ENCODE results near the gene PRR18. TPM values are rescaled to one million over a fixed set of nuclear protein-coding genes. Genes with fewer than 3 reads are reported as not detected.

Gene PRR18
- total and polyA plus RNA-seq, 9 of the 15 experiments (the other 6 are each of a cell fraction or from before 2014, with no cell fraction given) = not detected

- H3K36me3 ChIP-seq (ENCODE audit: control insufficient read depth, insufficient read depth, low read length) = peaks cover 28% of the 10 kb centered on the region
- no peaks in the 10 kb centered on the region for H4K20me1 ChIP-seq (replicated peaks; ENCODE audit: control insufficient read depth, insufficient read depth, low read length)
- H3K9me3 ChIP-seq (replicated peaks; ENCODE audit: control insufficient read depth, insufficient read depth, low read depth, low read length) = no peaks in the 10 kb centered on the region
- H3K4me3 ChIP-seq = no peak overlapping the region
- H2AFZ ChIP-seq (ENCODE audit: low read depth, low read length) = no peak overlapping the region
- peak; percentile 49; the same call in 1 of the 2 replicates for TF ChIP-seq POLR2G (IDR thresholded peaks at IDR 0.05; ENCODE audit: low read depth, low read length)
- no peak for TF ChIP-seq JUND (IDR thresholded peaks at IDR 0.05; ENCODE audit: borderline replicate concordance, low read depth, low read length)
- TF ChIP-seq JUND (tag; IDR thresholded peaks at IDR 0.05; ENCODE audit: borderline replicate concordance, low read depth, low read length) = no peak
- TF ChIP-seq ZNF143 (CRISPR knock-in tag; IDR thresholded peaks at IDR 0.05) = no peak
- no peak for TF ChIP-seq SIN3B (IDR thresholded peaks at IDR 0.05; ENCODE audit: low read depth)
- no peak for TF ChIP-seq ZNF354B (CRISPR knock-in tag; IDR thresholded peaks at IDR 0.05)
- TF ChIP-seq DEAF1 (CRISPR knock-in tag; IDR thresholded peaks at IDR 0.05) = no peak
- TF ChIP-seq CSDE1 (IDR thresholded peaks at IDR 0.05) = no peak
- no peak for TF ChIP-seq FOXA3 (CRISPR knock-in tag; conservative IDR thresholded peaks at IDR 0.05 in 1 of 2, IDR thresholded peaks at IDR 0.05 in 1 of 2)
- TF ChIP-seq RBM22 (IDR thresholded peaks at IDR 0.05; ENCODE audit: low read depth, low read length, poor library complexity, severe bottlenecking) = peak; percentile 42
- intact Hi-C loops (cut with micrococcal nuclease) (no loop called here), in situ Hi-C loops (cut with MboI) (no loop called here)
- 71% methylated on average over 14 of the region's 14 CpGs for WGBS (ENCODE audit: insufficient coverage, low coverage, missing lambda C conversion rate)
- H3K79me2 ChIP-seq (ENCODE audit: control insufficient read depth, insufficient read depth, low read length) = no peaks in the 10 kb centered on the region
- H3K9me1 ChIP-seq (ENCODE audit: control insufficient read depth, insufficient read depth, low read length) = no peaks in the 10 kb centered on the region
- no TSS peak for BruUV-seq (replicated peaks)
- no peak overlapping the region for H3K27ac ChIP-seq (ENCODE audit: extremely low read depth, low read depth, low read length)
- FAIRE-seq = no peak
- ChIA-PET POLR2A (interaction anchor here (0.5 to 2.1 kb wide), 6 partner anchors 8 to 150 kb away, joined by 3 to 4 read pairs (median 3); no protein-coding TSS in a partner anchor), CTCF (ENCODE audit: low intra/inter-chr PET ratio) (no interaction called here)
- peak; percentile 28 for ATAC-seq
- no peak for DNase-seq (ENCODE audit: extremely low read depth in 1 of 4, low spot score in 3 of 4)
- no peak overlapping the region for H3K9ac ChIP-seq (ENCODE audit: insufficient read depth in 1 of 2, low read depth in 2 of 2, low read length in 2 of 2)
- H3K4me2 ChIP-seq (ENCODE audit: insufficient read depth, low read length) = no peak overlapping the region
- H3K27me3 ChIP-seq (ENCODE audit: control insufficient read depth in 2 of 2, insufficient read depth in 2 of 2, low read length in 2 of 2) = no peaks in the 10 kb centered on the region
- H3K4me1 ChIP-seq (replicated peaks in 1 of 2; ENCODE audit: control insufficient read depth in 2 of 2, insufficient read depth in 2 of 2, low read length in 2 of 2) = peaks cover 13% of the 10 kb centered on the region in 2 experiments
Measured at GRCh38 chr6:166318227-166318626, 10.0 kb upstream of the PRR18 start.

Measured in K562 (cell line).